Measurements from ENCODE around the gene GPLD1.
"Not testable (repeated sequence)": the region's sequence is repeated elsewhere in the genome, so short reads cannot be mapped to it uniquely, and the experiment has no call there.

The GPLD1 gene

GRCh38 chr6:24412294-24412693 lies 77.1 kb downstream of the GPLD1 start:
- no peak for DNase-seq (ENCODE audit: low read depth in 2 of 2)

GRCh38 chr6:24410622-24411021 lies 78.8 kb downstream of the GPLD1 start:
- no peak for DNase-seq (ENCODE audit: low read depth in 2 of 2)

- DNase-seq (ENCODE audit: low read depth in 2 of 2), result no peak
Measured at GRCh38 chr6:24408719-24409410, 80.5 kb downstream of the GPLD1 start.

GRCh38 chr6:24405262-24405661 lies 84.1 kb downstream of the GPLD1 start:
- no peak for DNase-seq (ENCODE audit: low read depth in 2 of 2)

- DNase-seq (ENCODE audit: low read depth in 2 of 2), result no peak
Measured at GRCh38 chr6:24403501-24403824, 85.9 kb downstream of the GPLD1 start.

GRCh38 chr6:24402697-24403500 lies 86.5 kb downstream of the GPLD1 start, which contains the start of gene MRS2:
TSS of gene MRS2 (plus strand) at chr6:24402936. CDS start at chr6:24403047, 111 bp downstream.
- peak; percentile 68 to 70 for DNase-seq (ENCODE audit: low read depth in 2 of 2)

- DNase-seq (ENCODE audit: low read depth in 2 of 2), result no peak
Measured at GRCh38 chr6:24401458-24401857, 87.9 kb downstream of the GPLD1 start.

- not testable (repeated sequence) for DNase-seq (ENCODE audit: low read depth in 2 of 2)
Measured at GRCh38 chr6:24400045-24401039, 89.0 kb downstream of the GPLD1 start.

GRCh38 chr6:24397631-24398030 lies 91.7 kb downstream of the GPLD1 start:
- DNase-seq (ENCODE audit: low read depth in 2 of 2), result no peak

GRCh38 chr6:24396824-24397223 lies 92.6 kb downstream of the GPLD1 start:
- no peak for DNase-seq (ENCODE audit: low read depth in 2 of 2)

GRCh38 chr6:24394780-24395437 lies 94.5 kb downstream of the GPLD1 start:
- no peak for DNase-seq (ENCODE audit: low read depth in 2 of 2)

GRCh38 chr6:24394061-24394779 lies 95.2 kb downstream of the GPLD1 start:
- DNase-seq (ENCODE audit: low read depth in 2 of 2), result no peak

GRCh38 chr6:24391756-24392405 lies 97.5 kb downstream of the GPLD1 start:
- DNase-seq (ENCODE audit: low read depth in 2 of 2), result no peak

- no peak for DNase-seq (ENCODE audit: low read depth in 2 of 2)
Measured at GRCh38 chr6:24391208-24391607, 98.2 kb downstream of the GPLD1 start.

GRCh38 chr6:24387818-24388217 lies 101.6 kb downstream of the GPLD1 start:
- DNase-seq (ENCODE audit: low read depth in 2 of 2), result no peak

- no peak for DNase-seq (ENCODE audit: low read depth in 2 of 2)
Measured at GRCh38 chr6:24385536-24386269, 103.7 kb downstream of the GPLD1 start.

GRCh38 chr6:24384369-24385130 lies 104.8 kb downstream of the GPLD1 start:
- not testable (repeated sequence) for DNase-seq (ENCODE audit: low read depth in 2 of 2)

- DNase-seq (ENCODE audit: low read depth in 2 of 2), result not testable (repeated sequence)
Measured at GRCh38 chr6:24382891-24383494, 106.4 kb downstream of the GPLD1 start.

- no peak for DNase-seq (ENCODE audit: low read depth in 2 of 2)
Measured at GRCh38 chr6:24382220-24382540, 107.2 kb downstream of the GPLD1 start.

Data from stimulated activated CD4-positive, alpha-beta T cell treated with anti-CD3 and anti-CD28 coated beads, Interleukin-1b, Interleukin-23, amount 100 ng/mL, for 4 hours (primary cell).